ENCODE data around the gene FLOT1.
A peak's percentile ranks its signal among the peaks of the same experiment; 100 is the strongest.
"Not testable (repeated sequence)": the region's sequence is repeated elsewhere in the genome, so short reads cannot be mapped to it uniquely, and the experiment has no call there.

The FLOT1 gene

DNA sequence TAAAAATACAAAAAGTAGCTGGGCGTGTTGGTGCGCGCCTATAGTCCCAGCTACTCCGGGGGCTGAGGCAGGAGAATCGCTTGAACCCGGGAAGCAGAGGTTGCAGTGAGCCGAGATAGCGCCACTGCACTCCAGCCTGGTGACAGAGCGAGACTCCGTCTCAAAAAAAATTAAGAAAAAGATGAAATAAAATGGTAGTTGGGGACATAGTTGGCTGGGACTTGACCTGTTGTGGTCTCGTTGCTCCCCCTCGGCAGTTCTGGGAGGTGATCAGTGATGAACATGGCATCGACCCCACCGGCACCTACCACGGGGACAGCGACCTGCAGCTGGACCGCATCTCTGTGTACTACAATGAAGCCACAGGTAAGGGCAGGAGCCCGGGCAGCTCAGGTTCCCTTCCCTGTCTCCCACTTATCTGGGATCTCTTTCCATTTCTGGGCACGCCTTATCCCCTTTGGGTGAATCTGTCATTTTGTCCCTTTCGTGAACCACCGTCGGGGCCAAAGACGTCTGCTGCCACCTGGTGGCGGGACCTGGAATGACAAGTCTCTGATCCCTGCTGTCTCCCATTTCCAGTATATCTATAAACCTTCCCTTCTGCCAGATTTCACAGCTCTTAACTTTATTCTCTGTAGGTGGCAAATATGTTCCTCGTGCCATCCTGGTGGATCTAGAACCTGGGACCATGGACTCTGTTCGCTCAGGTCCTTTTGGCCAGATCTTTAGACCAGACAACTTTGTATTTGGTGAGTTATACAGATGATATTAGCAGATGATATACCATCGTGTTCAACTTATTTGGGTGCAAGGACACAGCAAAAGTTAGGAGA, 20.0 kb downstream of the FLOT1 start:
- DNase-seq: peak; percentile 76

DNA sequence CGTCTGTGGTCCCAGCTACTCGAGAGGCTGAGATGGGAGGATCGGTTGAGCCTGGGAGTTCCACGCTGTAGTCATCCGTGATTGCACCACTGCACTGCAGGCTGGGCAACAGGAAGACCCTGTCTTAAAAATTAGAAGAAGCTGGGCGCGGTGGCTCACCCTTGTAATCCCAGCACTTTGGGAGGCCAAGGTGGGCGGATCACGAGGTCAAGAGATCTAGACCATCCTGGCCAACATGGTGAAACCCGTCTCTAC, 20.5 kb downstream of the FLOT1 start:
- not testable (repeated sequence) for DNase-seq

DNA sequence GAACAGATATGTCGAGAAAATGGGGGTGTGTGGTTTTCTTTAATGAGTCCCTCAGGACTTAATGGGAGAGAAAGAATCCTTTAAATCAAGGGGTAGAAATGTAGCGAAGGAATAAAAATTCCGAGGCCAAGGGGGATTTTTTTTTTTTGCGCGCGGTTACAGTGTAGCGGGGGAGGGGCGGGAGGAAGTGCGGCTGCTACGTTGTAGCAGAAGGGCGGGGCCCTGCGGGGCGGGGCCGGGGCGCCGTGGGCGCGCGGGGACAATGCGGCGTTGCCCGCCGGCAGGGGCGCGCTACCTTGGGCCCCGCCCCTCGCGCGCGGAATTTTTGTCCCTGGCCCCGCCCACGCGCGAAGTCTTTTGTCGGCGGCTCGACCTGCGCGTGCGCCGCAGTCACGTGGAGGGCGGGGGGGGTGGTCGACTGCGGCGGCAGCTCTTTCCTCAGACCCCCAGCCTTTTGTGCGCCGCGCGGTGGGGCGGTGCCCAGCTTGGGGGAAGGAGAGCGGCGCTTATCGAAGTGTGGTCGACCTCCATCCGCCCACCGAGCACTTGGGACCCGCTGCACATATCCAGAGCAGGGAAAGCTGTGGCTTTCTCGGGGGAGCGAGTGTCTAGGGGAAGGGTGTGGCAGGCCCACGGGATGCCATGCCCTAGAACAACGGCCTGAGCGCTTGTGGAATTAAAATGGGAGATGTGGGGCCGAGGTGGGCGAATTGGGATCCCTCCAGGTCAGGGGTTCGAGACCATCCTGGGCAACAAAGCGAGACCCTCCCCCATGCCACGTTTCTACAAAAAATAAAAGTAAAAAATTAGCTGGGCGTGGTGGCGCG, 21.1 kb downstream of the FLOT1 start:
- DNase-seq: peak; percentile 95

DNA sequence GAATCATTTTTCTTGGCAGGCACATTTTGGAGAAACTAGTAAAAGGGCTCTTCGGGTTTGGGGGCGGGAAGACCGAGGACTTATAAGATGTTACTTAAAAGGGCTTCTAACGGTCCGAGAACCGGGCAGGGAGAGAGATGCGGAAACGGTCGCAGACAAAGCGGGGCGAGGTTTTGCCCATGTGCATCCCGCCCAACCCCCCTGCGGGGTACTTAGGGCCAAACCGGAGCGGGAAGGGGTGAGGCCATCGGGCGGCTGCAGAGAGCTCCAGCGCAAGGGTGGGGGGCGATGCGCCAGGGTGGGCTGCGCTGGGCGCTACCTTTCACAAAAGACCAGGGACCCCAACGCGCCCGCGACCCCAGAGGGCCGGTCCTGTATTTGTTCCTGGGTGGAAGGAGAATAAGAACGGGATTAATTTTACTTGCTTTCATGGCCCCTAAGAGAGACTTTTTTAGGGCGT, 21.7 kb downstream of the FLOT1 start:
- peak; percentile 56 for DNase-seq

DNA sequence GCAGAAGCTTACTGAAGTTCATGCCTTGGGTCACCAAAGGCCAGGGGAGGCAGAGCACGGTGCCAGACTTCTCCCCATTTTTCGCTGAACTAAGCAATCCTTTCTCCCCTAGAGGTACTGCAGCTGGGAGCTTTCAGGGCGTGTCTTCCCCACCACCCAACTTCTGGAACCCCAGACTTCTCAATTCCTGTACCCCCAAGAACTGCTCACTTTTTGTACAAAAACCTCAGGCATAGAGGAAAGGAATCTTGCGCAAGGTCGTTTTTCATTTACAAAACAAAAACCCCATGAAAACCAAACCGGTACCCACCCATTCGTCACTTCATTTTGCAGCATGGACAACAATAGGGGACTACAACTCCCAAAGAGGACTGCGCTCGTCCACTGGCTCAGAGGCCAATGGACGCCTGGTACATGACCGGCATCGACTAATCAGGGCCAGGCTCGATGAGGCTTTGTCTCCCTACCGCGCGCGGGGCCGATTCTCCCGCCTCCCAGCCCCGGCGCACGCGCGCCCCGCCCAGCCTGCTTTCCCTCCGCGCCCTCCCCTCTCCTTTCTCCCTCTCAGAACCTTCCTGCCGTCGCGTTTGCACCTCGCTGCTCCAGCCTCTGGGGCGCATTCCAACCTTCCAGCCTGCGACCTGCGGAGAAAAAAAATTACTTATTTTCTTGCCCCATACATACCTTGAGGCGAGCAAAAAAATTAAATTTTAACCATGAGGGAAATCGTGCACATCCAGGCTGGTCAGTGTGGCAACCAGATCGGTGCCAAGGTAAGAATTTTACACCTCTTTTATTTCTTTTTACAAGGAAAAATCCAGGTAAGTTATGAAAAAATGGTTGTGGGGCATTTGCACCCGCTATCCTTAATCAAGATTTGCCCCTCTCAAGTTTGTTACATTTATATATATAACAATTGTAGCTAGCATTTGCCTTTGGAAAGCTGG, 22.4 kb downstream of the FLOT1 start, which contains the start of gene TUBB:
TSS of gene TUBB (plus strand) at position 562 of the 947 bp plus-strand sequence. CDS start at position 717, 155 bp downstream.
- peak; percentile 95 for DNase-seq

DNA sequence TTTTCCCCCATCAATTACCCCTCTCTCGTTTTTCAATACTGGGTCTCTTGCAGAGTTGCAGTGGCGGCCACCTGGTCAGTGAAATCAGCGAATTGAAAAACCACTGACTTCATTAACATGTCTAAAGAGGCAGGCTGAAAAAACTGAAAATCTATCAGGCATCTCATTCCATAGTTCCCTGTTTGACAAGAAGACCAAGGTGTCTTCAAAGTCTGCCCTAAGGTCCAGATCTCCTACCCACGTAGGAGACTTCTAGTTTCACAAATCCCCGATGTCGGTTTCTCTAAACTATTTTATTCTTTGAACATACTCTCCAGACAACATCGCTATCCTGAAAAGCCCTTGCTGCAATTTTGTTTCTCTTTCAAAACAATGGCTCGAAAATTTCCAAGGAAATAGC, 23.1 kb downstream of the FLOT1 start:
- no peak for DNase-seq

DNA sequence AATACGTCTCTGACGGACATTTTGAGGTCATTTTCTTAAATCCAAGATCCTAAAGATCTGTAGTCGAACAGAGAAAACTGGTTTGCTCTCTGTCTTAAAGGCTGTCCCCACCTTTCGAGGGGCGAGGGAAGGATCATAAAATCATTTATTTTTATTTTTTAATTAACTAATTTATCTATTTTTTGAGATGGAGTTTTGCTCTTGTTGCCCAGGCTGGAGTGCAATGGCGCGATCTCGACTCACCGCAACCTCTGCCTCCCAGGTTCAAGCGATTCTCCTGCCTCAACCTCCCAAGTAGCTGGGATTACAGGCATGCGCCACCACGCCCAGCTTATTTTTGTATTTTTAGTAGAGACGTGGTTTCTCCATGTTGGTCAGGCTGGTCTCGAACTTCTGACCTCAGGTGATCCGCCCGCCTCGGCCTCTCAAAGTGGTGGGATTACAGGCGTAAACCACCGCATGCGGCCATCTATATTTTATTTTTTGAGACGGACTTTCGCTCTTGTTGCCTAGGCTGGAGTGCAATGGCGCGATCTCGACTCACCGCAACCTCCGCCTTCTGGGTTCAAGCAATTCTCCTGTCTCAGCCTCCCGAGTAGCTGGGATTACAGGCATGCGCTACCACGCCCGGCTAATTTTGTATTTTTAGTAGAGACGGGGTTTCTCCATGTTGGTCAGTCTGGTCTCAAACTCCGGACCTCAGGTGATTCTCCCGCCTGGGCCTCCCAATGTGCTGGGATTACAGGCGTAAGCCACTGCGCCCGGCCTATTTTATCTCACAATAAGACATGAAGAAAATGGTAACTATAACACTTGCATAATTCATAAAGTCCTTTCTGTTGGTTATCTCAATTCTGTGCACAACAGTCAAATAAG, 24.4 kb downstream of the FLOT1 start:
- not testable (repeated sequence) for DNase-seq

DNA sequence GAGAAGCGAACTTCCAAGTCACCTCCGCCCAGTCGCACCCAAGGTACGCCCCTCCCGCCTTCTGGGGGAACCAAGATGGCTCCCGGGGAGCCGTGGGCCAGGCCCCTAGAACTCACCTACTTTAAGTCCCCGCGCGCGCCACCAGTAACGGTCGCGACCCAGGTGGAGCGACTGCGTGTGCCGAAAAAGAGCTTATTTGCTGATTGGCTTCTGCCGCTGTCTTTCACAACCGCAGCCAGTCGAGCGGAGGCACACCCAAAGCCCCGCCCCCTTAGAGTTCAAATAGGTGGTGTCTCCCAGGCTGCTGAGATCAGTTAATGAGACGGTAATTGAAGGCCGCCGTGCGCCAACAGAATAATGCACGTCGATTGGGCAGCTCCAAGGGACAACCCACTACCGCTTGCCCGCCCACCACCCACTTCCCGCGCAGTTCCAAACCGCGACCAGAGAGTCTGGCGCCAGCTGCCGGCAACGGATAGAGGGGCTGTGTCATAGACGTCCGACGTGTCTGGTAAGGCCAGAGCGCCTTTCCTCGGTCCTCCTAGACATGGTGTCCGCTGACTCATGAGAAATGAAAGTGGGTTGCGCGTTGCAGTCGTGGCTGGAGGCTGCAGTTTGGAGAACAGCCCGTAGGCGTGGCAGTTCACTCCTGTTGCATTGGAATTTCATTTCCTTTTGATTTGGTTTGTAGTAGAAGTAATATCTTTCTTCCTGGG, 25.2 kb downstream of the FLOT1 start, which contains the start of gene MDC1:
TSS of gene MDC1 (minus strand) at position 153 of the 716 bp plus-strand sequence. CDS start 2,106 bp downstream, outside the sequence.
- peak; percentile 99 for DNase-seq

DNA sequence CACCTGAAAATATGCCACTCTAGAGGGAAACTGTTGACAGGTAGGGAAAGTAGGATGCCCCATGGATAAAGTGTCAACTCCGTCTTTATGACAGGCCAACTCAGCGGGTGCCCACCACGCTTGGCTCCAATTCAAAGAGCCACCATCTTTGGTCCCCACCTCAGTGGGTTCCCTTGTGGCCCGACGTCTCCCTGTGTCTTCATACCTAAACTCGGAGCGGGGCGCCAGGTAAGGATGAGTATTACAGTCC, 25.7 kb downstream of the FLOT1 start:
- DNase-seq: no peak

DNA sequence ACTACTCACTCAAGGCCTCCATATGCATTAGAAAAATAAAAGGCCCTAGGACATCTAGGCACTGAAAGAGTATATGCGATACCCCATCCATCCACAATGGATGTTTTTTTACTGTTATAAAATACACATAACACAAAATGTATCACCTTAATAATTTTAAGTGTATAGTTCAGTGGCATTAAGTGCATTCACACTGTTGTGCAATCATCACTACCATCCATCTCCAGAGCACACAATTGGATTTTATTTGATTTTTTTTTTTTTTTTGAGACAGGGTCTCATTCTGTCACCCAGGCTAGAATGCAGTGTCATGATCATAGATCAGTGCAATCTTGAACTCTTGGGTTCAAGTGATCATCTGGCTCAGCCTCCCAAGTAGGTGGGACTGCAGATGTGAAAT, 28.2 kb downstream of the FLOT1 start:
- no peak for DNase-seq

DNA sequence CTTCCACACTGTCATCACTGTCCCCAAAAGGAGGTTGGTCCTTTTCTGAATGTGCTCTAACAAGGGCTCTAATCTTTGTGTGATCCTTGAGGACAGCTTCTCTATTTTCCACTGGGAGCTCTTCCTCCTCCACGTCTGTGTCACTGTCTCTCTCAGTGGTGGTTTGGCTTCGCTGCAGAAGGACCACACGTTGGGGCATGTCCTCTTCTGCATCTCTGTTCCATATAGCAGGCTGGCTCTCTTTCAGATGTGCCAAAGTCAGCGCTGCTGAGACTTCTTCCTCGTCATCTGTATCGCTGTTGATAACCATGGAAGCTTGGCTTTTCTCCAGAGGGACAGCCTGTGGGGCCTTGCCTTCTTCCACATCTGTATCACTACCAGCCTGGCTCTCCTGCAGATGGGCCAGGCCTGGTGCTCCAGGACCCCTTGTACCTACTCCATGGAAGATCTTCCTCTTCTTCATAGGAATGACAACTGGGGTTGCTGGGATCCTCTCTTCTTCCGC, 30.0 kb downstream of the FLOT1 start:
- no peak for DNase-seq

DNA sequence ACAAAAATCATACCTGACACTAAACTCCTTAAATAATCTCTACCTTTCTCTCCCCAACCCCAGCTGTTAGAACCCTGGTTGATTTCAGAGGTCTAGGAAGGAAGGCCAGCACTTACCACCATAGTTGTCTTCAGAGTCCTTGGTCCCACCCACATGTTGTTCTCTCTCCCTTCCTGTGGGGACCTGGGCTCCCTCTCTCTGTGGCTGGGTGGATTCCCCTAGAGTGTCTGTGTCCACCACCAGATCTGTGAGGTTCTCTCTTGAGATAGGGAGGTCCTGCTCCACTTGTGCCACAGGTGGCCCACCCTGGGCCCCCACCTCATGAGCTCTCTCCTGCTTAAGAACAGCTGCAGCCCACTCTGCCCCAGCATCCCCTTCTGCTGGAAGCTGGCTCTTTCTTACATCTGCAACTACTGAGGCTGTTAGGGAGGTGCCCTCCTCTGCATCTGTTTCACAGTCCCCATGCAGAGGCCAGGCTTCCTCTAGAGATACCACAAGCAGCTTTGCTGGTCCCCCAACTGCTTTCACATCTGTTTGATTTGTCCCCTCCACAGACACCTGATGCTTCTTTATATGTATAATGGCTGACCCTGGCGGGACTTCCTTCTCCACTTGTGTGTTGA, 30.6 kb downstream of the FLOT1 start:
- no peak for DNase-seq

DNA sequence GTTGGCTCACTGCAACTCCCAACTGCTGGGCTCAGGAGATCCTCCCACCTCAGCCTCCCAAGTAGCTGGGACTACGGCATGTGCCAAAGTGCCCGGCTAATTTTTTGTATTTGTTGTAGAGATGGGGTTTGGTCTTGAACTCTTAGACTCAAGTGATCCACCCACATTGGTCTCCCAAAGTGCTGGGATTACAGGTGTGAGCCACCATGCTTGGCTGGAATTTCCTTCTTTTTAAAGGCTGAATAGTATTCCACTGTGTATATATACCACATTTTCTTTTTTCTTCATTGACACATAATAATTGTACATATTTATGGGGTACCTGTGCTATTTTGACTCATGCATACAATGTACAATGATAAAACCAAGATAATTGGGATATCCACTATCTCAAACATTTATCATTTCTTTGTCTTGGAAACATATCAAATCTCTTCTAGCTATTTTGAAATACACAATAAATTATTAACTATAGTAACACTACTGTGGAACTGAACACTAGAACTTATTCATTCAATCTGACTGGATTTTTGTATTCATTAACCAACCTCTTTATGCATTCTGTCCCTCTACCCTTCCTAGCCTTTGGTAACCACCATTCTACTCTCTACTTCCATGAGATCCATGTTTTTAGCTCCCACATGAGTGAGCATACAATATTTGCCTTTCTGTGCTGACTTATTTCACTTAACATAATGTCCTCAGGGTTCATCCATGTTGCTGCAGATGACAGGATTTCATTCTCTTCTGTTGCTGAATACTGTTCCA, 33.2 kb downstream of the FLOT1 start:
- no peak for DNase-seq

DNA sequence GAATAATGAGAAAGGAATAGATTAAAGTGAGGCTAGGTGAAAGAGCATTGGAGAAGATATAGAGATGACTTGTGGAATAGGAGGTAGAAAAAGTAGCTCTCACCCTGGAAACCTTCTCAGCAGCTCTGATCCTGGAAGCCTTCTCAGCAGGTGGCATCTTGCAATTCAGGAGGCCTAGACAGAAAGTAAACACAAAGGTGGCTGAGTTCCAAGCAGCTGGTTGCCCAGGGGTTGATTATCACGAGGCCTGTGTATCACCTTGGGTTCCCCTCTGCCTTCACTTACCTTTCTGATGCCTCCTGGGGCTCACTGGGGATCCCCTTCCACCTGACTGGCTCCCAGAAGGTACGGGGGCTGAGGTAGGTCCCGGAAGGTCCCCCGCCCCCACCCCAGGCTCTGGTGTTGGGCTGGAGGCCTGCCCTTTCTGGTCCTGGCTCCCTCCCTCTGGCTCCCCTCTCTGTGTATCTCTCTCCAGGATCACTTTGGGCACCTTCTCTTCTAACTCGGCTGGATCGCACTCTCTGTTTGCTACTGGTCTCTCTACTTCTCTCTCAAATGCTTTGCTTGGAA, 35.1 kb downstream of the FLOT1 start:
- DNase-seq: no peak

DNA sequence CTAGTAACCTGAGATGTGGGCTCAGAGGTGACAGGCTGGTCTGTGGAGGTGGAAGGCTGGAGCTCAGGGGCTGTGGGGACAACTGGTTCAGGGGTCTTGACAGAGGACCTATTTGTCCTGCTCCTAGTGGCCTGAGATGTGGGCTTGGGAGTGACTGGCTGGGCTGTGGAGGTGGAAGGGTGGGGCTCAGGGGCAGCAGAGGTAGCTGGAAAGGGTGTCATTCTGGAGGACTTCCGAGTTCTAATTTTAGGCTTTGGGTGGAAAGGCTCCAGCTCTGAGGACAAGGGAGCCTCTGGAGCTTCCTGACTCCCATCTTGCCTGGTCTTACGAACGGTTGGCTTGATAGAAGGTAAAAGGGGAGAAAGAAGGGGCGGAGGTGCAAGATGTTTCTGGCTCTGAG, 36.9 kb downstream of the FLOT1 start:
- DNase-seq: no peak

DNA sequence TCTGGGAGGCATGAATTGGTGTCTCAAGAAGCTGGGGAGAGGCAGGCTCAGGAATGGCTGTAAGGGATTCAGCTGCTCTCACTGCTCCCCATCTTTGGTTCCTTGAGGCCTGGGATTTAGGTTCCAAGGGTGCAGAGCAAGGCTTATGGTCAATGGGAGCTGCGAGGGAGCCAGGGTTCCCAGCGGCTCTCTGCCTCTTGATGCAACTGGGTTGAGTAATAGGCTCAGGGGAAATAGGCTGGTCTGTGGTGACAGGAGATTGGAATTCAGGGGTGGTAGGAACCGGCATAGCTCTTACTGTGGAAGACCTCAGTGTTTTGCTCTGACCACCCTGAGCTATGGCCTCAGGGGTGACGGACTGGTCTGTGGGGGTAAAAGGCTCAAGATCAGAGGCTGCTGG, 38.7 kb downstream of the FLOT1 start:
- no peak for DNase-seq

DNA sequence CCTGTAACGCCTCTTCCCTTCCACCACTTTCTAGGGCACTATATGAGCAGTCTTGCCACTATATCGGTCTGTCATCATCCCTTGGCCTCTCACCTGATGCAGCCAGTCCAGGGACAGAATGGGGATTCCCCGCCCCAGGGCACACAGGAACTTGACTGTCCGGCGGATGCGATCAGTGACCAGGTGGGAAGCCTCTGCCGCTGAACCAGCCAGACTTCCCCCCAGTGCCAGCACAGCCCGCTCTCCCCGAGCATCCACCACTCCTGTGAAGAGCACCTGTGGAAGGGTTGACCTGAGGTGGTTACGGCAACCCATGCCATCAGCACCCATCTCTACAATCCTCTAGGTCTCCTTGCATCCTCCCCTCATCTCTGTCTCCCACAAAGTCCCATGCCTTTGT, 39.5 kb downstream of the FLOT1 start:
- no peak for DNase-seq

DNA sequence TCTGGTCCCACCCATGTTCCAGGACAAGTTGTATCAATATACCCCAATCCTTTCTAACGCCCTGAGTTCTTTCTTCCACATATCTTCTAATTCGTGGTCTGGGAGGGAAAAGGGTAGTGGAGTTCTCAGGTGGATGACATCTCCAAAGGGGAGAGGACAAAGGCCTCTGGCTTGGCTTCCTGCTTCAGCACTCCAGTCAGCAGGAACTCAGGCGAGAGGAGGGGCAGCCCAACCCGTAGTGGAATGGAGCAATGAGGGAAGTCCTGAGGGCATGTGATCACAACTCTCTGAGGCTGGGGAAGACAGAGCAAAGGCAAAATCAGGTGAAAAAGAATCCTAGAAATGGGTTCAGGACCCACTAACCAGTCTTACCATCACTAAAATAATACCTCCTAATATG, 42.1 kb downstream of the FLOT1 start:
- DNase-seq: no peak

DNA sequence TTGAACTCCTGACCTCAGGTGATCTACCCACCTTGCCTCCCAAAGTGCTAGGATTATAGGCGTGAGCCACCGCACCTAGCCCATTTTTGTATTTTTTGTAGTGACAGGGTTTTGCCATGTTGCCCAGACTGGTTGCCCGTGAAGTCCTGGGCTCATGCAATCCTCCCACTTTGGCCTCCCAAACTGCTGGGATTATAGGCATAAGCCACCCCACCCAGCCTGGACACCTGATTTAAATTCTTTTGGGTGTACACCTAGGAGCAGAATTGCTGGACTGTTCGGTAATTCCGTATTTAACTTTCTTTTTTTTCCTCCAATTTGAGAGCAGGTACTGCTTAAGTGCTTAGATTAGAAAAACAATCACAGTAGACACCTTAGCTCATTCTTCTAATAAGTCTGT, 46.1 kb downstream of the FLOT1 start:
- DNase-seq: no peak

Data from stimulated activated naive CD4-positive, alpha-beta T cell treated with Interleukin-2 at 50 U/mL for 16 hours (primary cell).